BE2C (cell line): ENCODE results near the gene HS6ST1.

Source experiments
- DNase-seq: peaks from one replicate; pipeline ENCODE4 v3.0.0-alpha.2; 2020
- H3K27me3 ChIP-seq: fragments of 250-450 bp; sonication (Bioruptor Pico); 2 replicates; pipeline ENCODE4 v1.5.1; 2020; ENCODE audit warnings: mild to moderate bottlenecking
- H3K36me3 ChIP-seq: fragments of 250-450 bp; sonication (Bioruptor Pico); 2 replicates; pipeline ENCODE4 v1.5.1; 2020; ENCODE audit warnings: mild to moderate bottlenecking
- H3K4me1 ChIP-seq: fragments of 250-450 bp; sonication (Bioruptor Pico); 2 replicates; pipeline ENCODE4 v1.5.1; 2020
- H3K4me3 ChIP-seq: 2 replicates; pipeline ENCODE4 v1.5.1; 2011; ENCODE audit warnings: low read depth, low read length
- H3K9me3 ChIP-seq: fragments of 250-450 bp; sonication (Bioruptor Pico); 2 replicates; pipeline ENCODE4 v1.5.1; 2020
- TF ChIP-seq, protein P1 (sequence below): IDR thresholded peaks from 2 replicates; pipeline ENCODE4 v1.5.1; 2012; ENCODE audit warnings: mild to moderate bottlenecking, low read depth, low read length

HS6ST1 gene

DNA sequence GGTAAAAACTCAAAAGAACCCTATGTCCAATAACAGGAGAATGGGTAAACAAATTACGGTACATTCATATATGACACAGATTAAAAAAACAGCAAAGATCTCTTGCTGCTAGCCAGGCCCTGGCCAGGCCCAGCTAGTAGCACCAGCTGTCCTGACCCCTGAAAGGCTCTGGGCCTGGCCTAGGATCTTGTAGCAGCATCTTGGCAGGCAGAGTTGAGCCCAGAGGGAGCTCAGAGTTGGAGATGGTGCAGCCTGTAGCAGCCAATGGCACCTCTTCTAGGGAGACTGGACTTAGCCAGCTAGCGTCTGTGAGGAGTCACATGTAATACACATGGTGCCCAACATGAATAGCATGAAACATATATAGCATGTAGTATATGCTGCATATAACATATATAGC is 69.1 kb downstream of the HS6ST1 start:
- no peaks in the 10 kb centered on the region for H3K36me3 ChIP-seq
- no peaks in the 10 kb centered on the region for H3K9me3 ChIP-seq
- no peaks in the 10 kb centered on the region for H3K27me3 ChIP-seq
- no peaks in the 10 kb centered on the region for H3K4me1 ChIP-seq
- DNase-seq, result no peak
- no peak overlapping the region for H3K4me3 ChIP-seq
- TF ChIP-seq, protein P1, sequence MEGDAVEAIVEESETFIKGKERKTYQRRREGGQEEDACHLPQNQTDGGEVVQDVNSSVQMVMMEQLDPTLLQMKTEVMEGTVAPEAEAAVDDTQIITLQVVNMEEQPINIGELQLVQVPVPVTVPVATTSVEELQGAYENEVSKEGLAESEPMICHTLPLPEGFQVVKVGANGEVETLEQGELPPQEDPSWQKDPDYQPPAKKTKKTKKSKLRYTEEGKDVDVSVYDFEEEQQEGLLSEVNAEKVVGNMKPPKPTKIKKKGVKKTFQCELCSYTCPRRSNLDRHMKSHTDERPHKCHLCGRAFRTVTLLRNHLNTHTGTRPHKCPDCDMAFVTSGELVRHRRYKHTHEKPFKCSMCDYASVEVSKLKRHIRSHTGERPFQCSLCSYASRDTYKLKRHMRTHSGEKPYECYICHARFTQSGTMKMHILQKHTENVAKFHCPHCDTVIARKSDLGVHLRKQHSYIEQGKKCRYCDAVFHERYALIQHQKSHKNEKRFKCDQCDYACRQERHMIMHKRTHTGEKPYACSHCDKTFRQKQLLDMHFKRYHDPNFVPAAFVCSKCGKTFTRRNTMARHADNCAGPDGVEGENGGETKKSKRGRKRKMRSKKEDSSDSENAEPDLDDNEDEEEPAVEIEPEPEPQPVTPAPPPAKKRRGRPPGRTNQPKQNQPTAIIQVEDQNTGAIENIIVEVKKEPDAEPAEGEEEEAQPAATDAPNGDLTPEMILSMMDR, result no peak

DNA sequence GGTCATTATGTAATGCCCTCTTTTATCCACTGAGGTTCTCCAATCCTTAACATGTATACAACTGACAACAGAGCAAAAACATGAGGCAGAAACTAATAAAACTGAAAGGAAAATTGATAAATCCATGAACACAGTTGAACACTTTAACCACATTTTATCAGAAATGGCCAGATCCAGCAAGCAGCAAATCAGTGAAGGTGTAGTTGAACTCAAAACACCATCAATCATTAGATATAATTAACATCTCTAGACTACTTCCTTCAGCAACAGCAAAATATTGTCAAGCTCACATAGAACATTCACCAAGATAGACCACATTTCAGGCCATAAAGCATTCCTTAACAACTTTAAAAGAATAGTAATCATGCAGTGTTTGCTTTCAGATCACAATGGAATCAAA is 72.9 kb downstream of the HS6ST1 start:
- Histone ChIP-seq H3K4me1 (no peaks in the 10 kb centered on the region), H3K27me3 (no peaks in the 10 kb centered on the region), H3K4me3 (no peak overlapping the region), H3K9me3 (no peaks in the 10 kb centered on the region), H3K36me3 (no peaks in the 10 kb centered on the region)
- DNase-seq, result no peak
- TF ChIP-seq, protein P1, result no peak

- Histone ChIP-seq H3K4me3 (no peak overlapping the region), H3K27me3 (no peaks in the 10 kb centered on the region), H3K36me3 (no peaks in the 10 kb centered on the region), H3K9me3 (no peaks in the 10 kb centered on the region), H3K4me1 (no peaks in the 10 kb centered on the region)
- no peak for DNase-seq
- TF ChIP-seq, protein P1, result no peak
Measured at GRCh38 chr2:128241896-128242295, 76.8 kb downstream of the HS6ST1 start.

DNA sequence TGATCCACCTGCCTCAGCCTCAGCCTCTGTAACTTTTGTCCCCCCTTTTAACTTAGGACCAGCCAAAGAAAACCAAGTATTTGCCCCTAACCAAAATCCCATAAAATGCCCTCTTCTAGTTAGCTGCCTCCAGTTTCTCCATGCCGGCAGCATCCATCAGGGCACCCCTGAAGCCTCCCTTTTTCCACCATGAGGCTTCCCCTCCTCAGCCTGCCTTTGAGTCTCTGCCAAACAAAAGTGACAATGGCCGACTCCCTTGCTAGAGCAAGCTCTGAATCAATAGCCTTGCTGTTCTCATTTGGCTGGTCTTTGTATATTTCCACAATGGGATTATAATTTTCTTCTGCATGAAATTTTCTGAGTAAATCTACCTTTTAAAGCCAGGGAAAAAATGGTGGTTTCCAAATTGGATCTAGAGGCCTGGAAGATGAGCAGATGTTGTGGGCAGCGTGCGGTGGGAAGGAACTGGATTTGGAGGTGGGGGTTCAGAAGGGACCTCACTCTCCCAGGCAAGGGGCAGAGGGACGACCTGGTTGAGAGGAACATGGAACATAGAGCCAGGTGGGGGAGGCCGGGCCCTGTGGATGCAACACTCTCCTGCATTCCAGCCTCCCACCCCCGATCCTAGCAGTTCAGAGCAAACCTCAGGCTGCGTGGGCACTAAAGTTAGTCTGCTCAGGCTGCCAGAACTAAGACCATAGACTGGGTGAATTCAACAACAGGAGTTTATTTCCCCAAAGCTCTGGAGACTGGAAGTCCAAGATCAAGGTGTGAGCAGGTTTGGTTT is 80.6 kb downstream of the HS6ST1 start:
- TF ChIP-seq, protein P1, result no peak
- no peak for DNase-seq

DNA sequence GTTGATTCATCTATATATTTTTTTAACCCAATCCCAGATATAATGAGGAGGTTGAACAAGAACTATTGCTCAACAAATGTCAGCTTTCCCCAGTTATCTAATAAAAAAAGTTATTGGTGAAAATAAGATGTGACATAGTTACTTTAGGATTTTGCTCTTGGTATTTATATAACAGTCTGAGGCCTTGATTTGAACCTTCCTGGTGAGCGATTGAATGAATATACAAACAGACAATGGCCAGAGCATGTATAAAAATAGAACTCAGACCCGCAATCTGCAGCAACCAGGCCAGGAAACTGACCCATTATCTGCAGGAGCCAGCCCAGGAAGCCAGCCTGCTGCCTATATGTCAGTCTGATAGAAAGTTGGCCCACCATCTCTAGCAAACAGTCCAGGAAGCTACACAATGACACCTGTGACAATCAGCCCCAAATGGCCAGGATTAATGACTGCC is 81.6 kb downstream of the HS6ST1 start:
- no peaks in the 10 kb centered on the region for H3K36me3 ChIP-seq
- H3K4me3 ChIP-seq, result no peak overlapping the region
- no peaks in the 10 kb centered on the region for H3K9me3 ChIP-seq
- TF ChIP-seq, protein P1, result no peak
- H3K4me1 ChIP-seq, result no peaks in the 10 kb centered on the region
- no peaks in the 10 kb centered on the region for H3K27me3 ChIP-seq
- DNase-seq, result no peak

More for the DNA sequence above, 80.6 kb downstream of the HS6ST1 start:
- Histone ChIP-seq H3K27me3 (no peaks in the 10 kb centered on the region), H3K4me1 (no peaks in the 10 kb centered on the region), H3K36me3 (no peaks in the 10 kb centered on the region), H3K9me3 (no peaks in the 10 kb centered on the region), H3K4me3 (no peak overlapping the region)

GRCh38 chr2:128236491-128237035 is 82.1 kb downstream of the HS6ST1 start:
- H3K36me3 ChIP-seq, result no peaks in the 10 kb centered on the region
- H3K9me3 ChIP-seq, result no peaks in the 10 kb centered on the region
- DNase-seq, result no peak
- TF ChIP-seq, protein P1, result no peak
- H3K4me3 ChIP-seq, result no peak overlapping the region
- no peaks in the 10 kb centered on the region for H3K27me3 ChIP-seq
- H3K4me1 ChIP-seq, result no peaks in the 10 kb centered on the region
